Islet of Langerhans (tissue), 1 donor: ENCODE measurements around the gene ACOXL.

Experiments
- FAIRE-seq: peaks from one replicate; lab custom pipeline; 2011; peaks lifted over from hg19 to GRCh38; lab: Jason Lieb, UNC

ACOXL gene

GRCh38 chr2:111167863-111168162 lies 435.4 kb downstream of the ACOXL start:
- no peak for FAIRE-seq
